Nephron (organoid): ENCODE data around the gene KRT10.

Source experiments
- H3K27ac Mint-ChIP-seq, 3 experiments: 2 replicates each; pipeline ENCODE4 v1.8.0; 2020; ENCODE audit warnings: mixed read lengths in 3 of 3, mild to moderate bottlenecking in 2 of 3, moderate library complexity in 1 of 3
- H3K27me3 Mint-ChIP-seq: 2 replicates; pipeline ENCODE4 v1.8.0; 2021; ENCODE audit warnings: low read depth, mild to moderate bottlenecking, moderate library complexity, mixed read lengths
- H3K36me3 Mint-ChIP-seq: 2 replicates; pipeline ENCODE4 v1.8.0; 2020; ENCODE audit warnings: low read depth, mixed read lengths
- H3K4me1 Mint-ChIP-seq: 2 replicates; pipeline ENCODE4 v1.8.0; 2020; ENCODE audit warnings: mixed read lengths
- H3K4me3 Mint-ChIP-seq, 3 experiments: 2 replicates each; pipeline ENCODE4 v1.8.0; 2020; ENCODE audit warnings: mild to moderate bottlenecking in 3 of 3, mixed read lengths in 3 of 3, moderate library complexity in 2 of 3
- H3K9me3 Mint-ChIP-seq: 2 replicates; pipeline ENCODE4 v1.8.0; 2020; ENCODE audit warnings: mixed read lengths
- CTCF ChIP-seq, 3 experiments: fragments of 200-600 bp; sonication (generic); IDR thresholded peaks; one replicate each; pipeline ENCODE4 v1.5.0; 2021; ENCODE audit warnings: antibody characterized with exemption in 3 of 3; ENCODE audit not compliant: unreplicated experiment in 3 of 3

KRT10 gene

GRCh38 chr17:40810494-40810893, 11.9 kb downstream of the KRT10 start:
- peaks cover 75% of the 10 kb centered on the region for H3K27me3 Mint-ChIP-seq
- no peak for TF ChIP-seq CTCF (IDR thresholded peaks at IDR 0.05; ENCODE audit: unreplicated experiment in 3 of 3)
- no peak overlapping the region for H3K27ac Mint-ChIP-seq
- peaks cover 3% of the 10 kb centered on the region for H3K4me1 Mint-ChIP-seq
- no peaks in the 10 kb centered on the region for H3K9me3 Mint-ChIP-seq
- no peak overlapping the region for H3K4me3 Mint-ChIP-seq
- H3K36me3 Mint-ChIP-seq, result peaks cover 7% of the 10 kb centered on the region

DNA sequence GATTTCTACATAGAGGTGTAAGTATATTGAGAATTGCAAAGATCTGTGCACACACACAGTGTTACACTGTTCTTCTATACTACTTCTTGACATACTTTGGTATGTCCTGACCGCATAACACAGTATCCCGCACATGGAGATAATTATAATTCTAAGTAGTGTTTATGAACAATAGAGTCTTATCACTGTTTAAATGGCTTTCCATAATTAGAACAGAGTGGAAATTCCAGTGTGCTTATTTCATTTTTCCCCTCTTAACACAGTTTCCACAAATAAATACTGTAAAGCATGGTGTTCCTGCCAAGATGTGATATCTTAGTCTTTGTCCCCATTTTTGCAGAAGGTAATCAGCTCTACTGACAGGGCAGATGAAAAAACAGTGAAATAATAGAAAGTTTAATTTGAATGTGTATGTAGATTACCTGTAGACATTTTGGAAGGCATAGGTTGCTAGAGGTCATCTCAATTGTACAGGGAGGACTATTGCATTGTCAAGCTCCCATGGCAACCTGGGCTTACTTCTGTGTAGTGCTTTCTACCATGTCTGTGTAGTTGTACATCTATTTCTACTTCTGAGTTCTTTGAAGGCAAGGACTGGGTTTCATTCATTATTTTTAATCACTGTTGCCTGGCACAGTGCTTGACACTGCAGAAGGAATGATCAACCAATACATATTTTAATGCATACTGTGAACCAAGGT, 12.5 kb downstream of the KRT10 start:
- Mint-ChIP-seq H3K27me3 (peaks cover 81% of the 10 kb centered on the region), H3K36me3 (peaks cover 5% of the 10 kb centered on the region), H3K27ac (no peak overlapping the region), H3K9me3 (no peaks in the 10 kb centered on the region), H3K4me3 (no peak overlapping the region), H3K4me1 (peaks cover 3% of the 10 kb centered on the region)
- TF ChIP-seq CTCF (IDR thresholded peaks at IDR 0.05; ENCODE audit: unreplicated experiment in 3 of 3), result no peak

DNA sequence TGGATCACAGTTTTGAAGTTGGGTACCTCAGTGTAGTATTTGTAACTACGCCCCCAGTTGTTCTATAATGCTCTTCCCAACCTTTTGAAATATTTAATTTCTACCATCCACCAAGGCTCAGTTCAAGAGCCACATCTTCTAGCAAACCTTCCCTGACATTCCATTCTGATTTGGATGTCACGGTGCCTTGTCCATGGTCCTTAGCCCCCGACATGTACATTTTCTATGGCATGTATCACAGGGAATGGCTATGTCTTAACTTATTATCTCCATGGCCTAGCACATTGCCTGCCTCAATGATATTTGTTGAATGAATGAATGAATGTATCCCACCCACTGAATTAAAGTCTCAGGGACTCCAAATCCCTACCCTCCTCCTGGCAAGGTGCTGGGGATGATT, 16.3 kb downstream of the KRT10 start:
- H3K4me3 Mint-ChIP-seq, result no peak overlapping the region
- no peaks in the 10 kb centered on the region for H3K9me3 Mint-ChIP-seq
- H3K27ac Mint-ChIP-seq, result no peak overlapping the region
- TF ChIP-seq CTCF (IDR thresholded peaks at IDR 0.05; ENCODE audit: unreplicated experiment in 3 of 3), result no peak
- no peaks in the 10 kb centered on the region for H3K36me3 Mint-ChIP-seq
- peaks cover 72% of the 10 kb centered on the region for H3K27me3 Mint-ChIP-seq
- H3K4me1 Mint-ChIP-seq, result peaks cover under 1% of the 10 kb centered on the region

- peaks cover 60% of the 10 kb centered on the region for H3K27me3 Mint-ChIP-seq
- H3K4me3 Mint-ChIP-seq, result no peak overlapping the region
- no peaks in the 10 kb centered on the region for H3K36me3 Mint-ChIP-seq
- no peak overlapping the region for H3K27ac Mint-ChIP-seq
- no peaks in the 10 kb centered on the region for H3K9me3 Mint-ChIP-seq
- TF ChIP-seq CTCF (IDR thresholded peaks at IDR 0.05; ENCODE audit: unreplicated experiment in 3 of 3), result peak; percentile 88 to 95 (median 89)
- H3K4me1 Mint-ChIP-seq, result no peaks in the 10 kb centered on the region
Measured at GRCh38 chr17:40803617-40804082, 18.8 kb downstream of the KRT10 start.

DNA sequence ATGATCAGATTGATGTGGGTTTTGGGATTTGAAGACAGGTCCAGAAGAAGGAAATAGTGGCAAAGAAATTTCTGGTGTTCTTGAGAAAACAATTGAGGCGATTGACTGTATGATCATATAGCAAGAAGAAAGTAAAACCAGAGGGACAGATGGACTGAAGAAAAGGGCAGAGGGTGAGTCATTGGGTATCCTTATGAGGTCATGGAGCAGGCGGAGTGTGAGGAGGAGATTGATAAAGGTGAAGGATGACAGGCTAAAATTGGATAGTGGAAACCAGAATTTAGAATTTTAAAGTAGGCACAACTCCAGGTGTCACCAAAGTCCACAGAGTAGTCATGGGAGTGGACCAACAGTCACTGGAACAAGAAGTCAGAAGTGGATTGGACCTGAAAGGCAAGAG, 21.3 kb downstream of the KRT10 start:
- Mint-ChIP-seq H3K27me3 (peaks cover 40% of the 10 kb centered on the region), H3K4me1 (no peaks in the 10 kb centered on the region), H3K36me3 (no peaks in the 10 kb centered on the region), H3K4me3 (no peak overlapping the region), H3K27ac (no peak overlapping the region), H3K9me3 (no peaks in the 10 kb centered on the region)
- no peak for TF ChIP-seq CTCF (IDR thresholded peaks at IDR 0.05; ENCODE audit: unreplicated experiment in 3 of 3)

DNA sequence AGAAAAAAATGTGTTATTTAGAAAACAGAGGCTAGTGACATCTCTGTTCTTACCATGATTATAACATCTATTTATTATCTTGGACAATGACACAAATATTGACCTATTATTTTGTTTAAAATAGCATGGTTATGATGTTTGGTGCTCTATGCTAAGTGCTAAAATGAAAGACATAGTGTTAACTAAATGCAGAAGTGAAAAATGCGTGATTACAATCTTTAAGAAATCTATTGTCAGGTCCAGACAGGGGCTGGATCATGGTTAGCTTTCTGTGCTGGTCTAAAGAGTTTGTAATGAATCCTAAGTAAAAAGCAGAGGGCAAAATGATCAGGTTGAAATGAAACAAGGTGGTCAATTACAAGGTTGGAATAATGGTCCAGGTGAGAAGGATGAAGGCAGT, 22.0 kb downstream of the KRT10 start:
- peaks cover 39% of the 10 kb centered on the region for H3K27me3 Mint-ChIP-seq
- no peak for TF ChIP-seq CTCF (IDR thresholded peaks at IDR 0.05; ENCODE audit: unreplicated experiment in 3 of 3)

More for the DNA sequence above, 22.0 kb downstream of the KRT10 start:
- H3K4me1 Mint-ChIP-seq, result no peaks in the 10 kb centered on the region
- no peak overlapping the region for H3K4me3 Mint-ChIP-seq
- no peaks in the 10 kb centered on the region for H3K36me3 Mint-ChIP-seq
- H3K9me3 Mint-ChIP-seq, result no peaks in the 10 kb centered on the region
- H3K27ac Mint-ChIP-seq, result no peak overlapping the region
